ENCODE results near the gene IPPK.

GRCh38 chr9:92713528-92713927, 43.6 kb upstream of the IPPK start:
- no peak for TF ChIP-seq CTCF (IDR thresholded peaks at IDR 0.05; ENCODE audit: low read length)
- TF ChIP-seq EZH2 (IDR thresholded peaks at IDR 0.05; ENCODE audit: borderline replicate concordance, low read length), result no peak
